A549 (cell line): ENCODE results near the gene PDE4C. TPM values are rescaled to one million over a fixed set of nuclear protein-coding genes. Genes with fewer than 3 reads are reported as not detected.

Experiments
- ATAC-seq, 2 experiments: fragments of 200-7000 bp in 1 of 2; fragments of >200 bp in 1 of 2; cut with Nextera tagmentation in 1 of 2; cut with Tn5 transposase in 1 of 2; 3 replicates each; pipeline versions ENCODE4 v1.8.0 to v1.9.1; 2018 to 2020; ENCODE audit warnings: mild to moderate bottlenecking in 1 of 2, moderate library complexity in 1 of 2
- CTCF ChIA-PET: fragments of 300-600 bp; sonication (Branson Sonifier 250); formaldehyde crosslinking; extraction: SDS; loops from one replicate; lab custom pipeline; 2021; ENCODE audit warnings: antibody characterized with exemption, inconsistent platforms; lab: Yijun Ruan, JAX
- POLR2A ChIA-PET: fragments of 350-600 bp; formaldehyde crosslinking; extraction: SDS; loops from one replicate; lab custom pipeline; 2021; ENCODE audit warnings: antibody characterized with exemption, inconsistent platforms; lab: Yijun Ruan, JAX
- DNase-seq, 2 experiments: peaks; one replicate each; pipeline versions ENCODE4 v3.0.0 to v3.0.0-alpha.2; 2011 to 2016; ENCODE audit warnings: low read depth in 1 of 2, low spot score in 1 of 2
- FAIRE-seq: peaks from 2 replicates; lab custom pipeline; 2011; peaks lifted over from hg19 to GRCh38; lab: Jason Lieb, UNC
- H3K27ac ChIP-seq, 2 experiments: fragments of >200 bp; sonication (Bioruptor Twin); formaldehyde crosslinking; 3 replicates each; pipeline ENCODE4 v1.5.1; 2016 to 2017
- H3K4me1 ChIP-seq: fragments of >200 bp; sonication (Bioruptor Twin); formaldehyde crosslinking; 3 replicates; pipeline ENCODE4 v1.6.1; 2016
- H3K4me2 ChIP-seq: fragments of >200 bp; sonication (Bioruptor Twin); formaldehyde crosslinking; 3 replicates; pipeline ENCODE4 v1.6.1; 2016
- H3K4me3 ChIP-seq: fragments of >200 bp; sonication (Bioruptor Twin); formaldehyde crosslinking; 3 replicates; pipeline ENCODE4 v1.5.1; 2016
- H3K9me3 ChIP-seq: fragments of >200 bp; sonication (Bioruptor Twin); formaldehyde crosslinking; 3 replicates; pipeline ENCODE4 v1.6.1; 2016
- BHLHE40 ChIP-seq: IDR thresholded peaks from 2 replicates; pipeline ENCODE4 v1.6.1; 2012; ENCODE audit warnings: low read depth, low read length, inconsistent platforms
- EHMT2 ChIP-seq: fragments of 200-600 bp; sonication (generic); IDR thresholded peaks from 2 replicates; pipeline ENCODE4 v1.6.1; 2016; ENCODE audit warnings: antibody characterized with exemption, low read depth, mild to moderate bottlenecking, moderate library complexity
- EP300 ChIP-seq, 2 experiments: fragments of >200 bp; sonication (Bioruptor Twin); formaldehyde crosslinking; IDR thresholded peaks; 2 replicates in 1 of 2; 3 replicates in 1 of 2; pipeline ENCODE4 v1.6.1; 2016 to 2017
- HDAC2 ChIP-seq: fragments of 200-600 bp; sonication (generic); IDR thresholded peaks from 2 replicates; pipeline ENCODE4 v1.6.1; 2016
- HOXA7 ChIP-seq: fragments of 250-450 bp; sonication (Bioruptor Pico); IDR thresholded peaks from 2 replicates; pipeline ENCODE4 v1.5.0; 2020; ENCODE audit warnings: mild to moderate bottlenecking, moderate library complexity
- JUN ChIP-seq, 2 experiments: fragments of >200 bp; sonication (Bioruptor Twin); formaldehyde crosslinking; IDR thresholded peaks; 2 replicates in 1 of 2; 3 replicates in 1 of 2; pipeline ENCODE4 v1.6.1; 2016 to 2017
- KDM5A ChIP-seq: fragments of 200-600 bp; sonication (generic); IDR thresholded peaks from 2 replicates; pipeline ENCODE4 v1.6.1; 2016; ENCODE audit warnings: antibody characterized with exemption, mild to moderate bottlenecking
- MAFK ChIP-seq: fragments of 450-650 bp; IDR thresholded peaks from 2 replicates; pipeline ENCODE4 v1.6.1; 2014; ENCODE audit not compliant: partially characterized antibody
- MYC ChIP-seq: IDR thresholded peaks from 2 replicates; pipeline ENCODE4 v1.6.1; 2012; ENCODE audit warnings: mild to moderate bottlenecking, inconsistent platforms, low read length, improper control_type of control experiment, borderline replicate concordance
- NR3C1 ChIP-seq: fragments of >200 bp; sonication (Bioruptor Twin); formaldehyde crosslinking; IDR thresholded peaks from 3 replicates; pipeline ENCODE4 v1.6.1; 2017
- POLR2A ChIP-seq: IDR thresholded peaks from 2 replicates; pipeline ENCODE4 v1.6.1; 2012; ENCODE audit warnings: mild to moderate bottlenecking, low read length
- RARB ChIP-seq: fragments of 250-450 bp; sonication (Bioruptor Pico); IDR thresholded peaks from 2 replicates; pipeline ENCODE4 v1.8.0; 2021; ENCODE audit warnings: mild to moderate bottlenecking, moderate library complexity
- TP53 ChIP-seq: fragments of 250-450 bp; sonication (Bioruptor Pico); IDR thresholded peaks from 2 replicates; pipeline ENCODE4 v1.5.0; 2021; ENCODE audit warnings: mild to moderate bottlenecking, moderate library complexity
- ZC3H11A ChIP-seq: fragments of 450-650 bp; IDR thresholded peaks from 2 replicates; pipeline ENCODE4 v1.6.1; 2014; ENCODE audit warnings: antibody characterized with exemption, mild to moderate bottlenecking
- ZSCAN20 ChIP-seq: fragments of 250-450 bp; sonication (Bioruptor Pico); IDR thresholded peaks from 2 replicates; pipeline ENCODE4 v1.8.0; 2022; ENCODE audit warnings: mild to moderate bottlenecking, moderate library complexity
- WGBS: methylation state at CpG from one replicate; pipeline ENCODE4 v1.1.6; 2017; ENCODE audit errors: missing lambda C conversion rate; 5-methylcytosine and 5-hydroxymethylcytosine counted together
- polyA plus RNA-seq, 4 experiments: library from polyadenylated mRNA; depleted of rRNA in 3 of 4; stranded (reverse); fragments of >200 nt; fragmentation: RNase III in 1 of 4; extraction: RNeasy Plus Mini Kit Qiagen cat#74134 plus additional on column Dnase treatment in 1 of 4; gene quantifications; 2 replicates in 3 of 4; 3 replicates in 1 of 4; pipeline ENCODE4 v1.2.3, GENCODE V29; 2011 to 2017
- TF ChIP-seq, protein P1 (sequence below): IDR thresholded peaks from 2 replicates; pipeline ENCODE4 v1.6.1; 2012
- TF ChIP-seq, protein P2 (sequence below): fragments of 150-350 bp; IDR thresholded peaks from 2 replicates; pipeline ENCODE4 v1.6.1; 2014; ENCODE audit warnings: low read depth, mild to moderate bottlenecking, low read length

PDE4C gene
- polyA plus RNA-seq, 2 of the 4 experiments (the other 2 are of a cell fraction) = 0.25 to 0.65 TPM

GRCh38 chr19:18220632-18221275 is 5.5 kb downstream of the PDE4C start (continued):
- TF ChIP-seq MYC (no peak), HOXA7 (no peak), RARB (CRISPR knock-in tag) (no peak), JUN (IDR thresholded peaks at IDR 0.05) (no peak), POLR2A (no peak), EP300 (IDR thresholded peaks at IDR 0.05) (no peak)
- TF ChIP-seq, protein P1, sequence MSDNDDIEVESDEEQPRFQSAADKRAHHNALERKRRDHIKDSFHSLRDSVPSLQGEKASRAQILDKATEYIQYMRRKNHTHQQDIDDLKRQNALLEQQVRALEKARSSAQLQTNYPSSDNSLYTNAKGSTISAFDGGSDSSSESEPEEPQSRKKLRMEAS = no peak

DNA sequence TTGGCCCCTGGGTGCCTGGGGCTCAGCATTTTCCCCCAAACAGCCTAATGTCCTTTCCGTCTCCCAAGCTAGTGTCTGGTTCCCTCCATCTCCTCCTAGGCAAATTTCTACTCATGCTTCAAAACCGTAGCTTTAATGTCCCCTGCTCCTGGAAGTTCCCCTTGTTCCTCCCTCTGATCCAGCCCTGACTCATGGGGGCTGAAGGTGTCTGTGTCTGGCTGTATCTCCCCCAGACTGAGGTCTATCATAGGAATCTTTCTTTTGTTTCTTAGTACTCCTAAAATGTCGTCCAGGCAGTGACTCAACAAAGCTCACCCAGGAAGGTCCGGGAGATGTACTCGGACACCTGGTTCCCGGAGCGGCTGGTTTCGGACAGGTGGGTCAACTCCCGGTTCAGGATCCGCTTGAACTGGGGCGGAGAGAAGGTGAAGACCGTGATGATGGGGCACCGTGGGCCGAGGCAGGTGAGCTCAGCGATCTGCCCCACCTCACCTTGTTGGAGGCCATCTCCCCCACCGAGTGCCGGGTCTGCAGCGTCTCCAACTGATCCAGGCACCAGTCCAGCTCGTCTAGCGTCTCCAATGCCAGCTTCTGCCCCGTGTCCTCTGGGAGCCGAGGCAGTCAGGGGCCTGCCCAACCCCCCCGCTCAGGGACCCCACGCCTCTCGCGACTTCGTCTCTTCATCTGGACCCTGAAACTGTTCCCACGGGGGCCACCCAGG is 6.2 kb downstream of the PDE4C start:
- POLR2A ChIA-PET = interaction anchor here (0.6 to 1.4 kb wide), 2 partner anchors 40 to 62 kb away, joined by 3 to 6 read pairs; partner anchors contain the start of gene JUND
- TF ChIP-seq MAFK (no peak), TP53 (CRISPR knock-in tag) (no peak), ZSCAN20 (CRISPR knock-in tag) (no peak), ZC3H11A (no peak)
- CTCF ChIA-PET = interaction anchor here (0.8 to 2.5 kb wide), 6 partner anchors 10 to 103 kb away, joined by 3 to 11 read pairs (median 5); partner anchors contain the start of gene LSM4
- Histone ChIP-seq H3K4me2 (no peak overlapping the region), H3K4me1 (peaks cover 5% of the 10 kb centered on the region; the same call in 2 of the 3 replicates), H3K27ac (no peak overlapping the region), H3K9me3 (no peaks in the 10 kb centered on the region), H3K4me3 (no peak overlapping the region)
- WGBS = 70% methylated on average over 27 of the region's 28 CpGs
- no peak for FAIRE-seq
- no peak for ATAC-seq
- DNase-seq = no peak

GRCh38 chr19:18218600-18218999 is 7.6 kb downstream of the PDE4C start:
- peaks cover 4% of the 10 kb centered on the region; the same call in 1 of the 3 replicates for H3K4me1 ChIP-seq
- ChIA-PET CTCF (interaction anchor here (0.9 to 2.5 kb wide), 6 partner anchors 8 to 101 kb away, joined by 3 to 11 read pairs (median 4); no protein-coding TSS in a partner anchor), POLR2A (no interaction called here)
- no peak for TF ChIP-seq NR3C1
- H3K4me2 ChIP-seq = no peak overlapping the region
- FAIRE-seq (no peak), DNase-seq (no peak), ATAC-seq (no peak)
- WGBS = 64% methylated on average over 3 of the region's 3 CpGs
- H3K9me3 ChIP-seq = no peaks in the 10 kb centered on the region
- no peak overlapping the region for H3K27ac ChIP-seq
- no peak overlapping the region for H3K4me3 ChIP-seq

DNA sequence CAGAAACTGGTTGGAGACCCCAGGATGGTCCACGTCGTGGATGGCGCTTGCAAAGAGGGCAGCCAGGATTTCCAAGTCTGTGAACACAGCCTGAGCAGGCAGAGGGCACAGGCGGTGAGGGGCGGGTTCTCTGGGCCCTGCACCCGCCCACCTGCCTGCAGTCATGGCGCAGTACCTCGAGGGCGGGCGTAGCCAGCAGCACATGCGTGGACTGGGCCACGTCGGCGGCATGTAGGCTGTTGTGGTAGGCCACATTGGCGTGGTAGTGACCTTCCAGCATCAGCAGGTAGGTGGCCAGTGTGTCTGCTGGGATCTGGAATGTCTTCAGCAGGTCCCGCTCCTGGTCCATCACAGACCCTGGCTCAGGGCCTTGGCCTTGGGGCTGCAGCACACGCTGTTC is 8.1 kb downstream of the PDE4C start:
- CTCF ChIA-PET = interaction anchor here (0.9 to 2.5 kb wide), 3 partner anchors 10 to 34 kb away, joined by 3 to 11 read pairs (median 4); no protein-coding TSS in a partner anchor

DNA sequence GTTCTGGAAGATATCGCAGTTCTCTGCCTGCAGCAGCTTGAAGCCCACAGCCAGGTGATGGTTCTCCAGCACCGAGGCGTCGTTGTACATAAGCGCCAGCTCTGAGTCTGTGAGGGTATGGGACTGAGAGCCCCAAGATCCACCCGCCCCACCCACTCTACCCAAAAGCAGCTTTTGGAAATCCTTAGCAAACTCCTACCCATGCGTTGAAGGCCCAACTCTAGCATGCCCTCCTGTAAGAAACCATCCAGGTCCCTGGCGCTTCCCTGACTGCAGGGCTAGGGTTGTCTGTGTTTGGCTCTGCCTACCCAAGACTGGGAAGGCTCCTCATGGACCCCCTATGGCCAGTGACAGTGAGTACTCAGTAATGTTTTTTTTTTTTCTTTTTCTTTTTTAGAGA is 9.4 kb downstream of the PDE4C start:
- FAIRE-seq (no peak), DNase-seq (no peak), ATAC-seq (no peak)
- CTCF ChIA-PET = interaction anchor here (1.2 kb wide), 1 partner anchor 35 kb away, joined by 3 read pairs; no protein-coding TSS in a partner anchor
- POLR2A ChIA-PET = no interaction called here
- Histone ChIP-seq H3K4me3 (no peak overlapping the region), H3K27ac (no peak overlapping the region), H3K4me1 (peaks cover 4% of the 10 kb centered on the region; the same call in 1 of the 3 replicates), H3K9me3 (no peaks in the 10 kb centered on the region), H3K4me2 (no peak overlapping the region)
- WGBS = 93% methylated on average over 8 of the region's 8 CpGs
- TF ChIP-seq, protein P2, sequence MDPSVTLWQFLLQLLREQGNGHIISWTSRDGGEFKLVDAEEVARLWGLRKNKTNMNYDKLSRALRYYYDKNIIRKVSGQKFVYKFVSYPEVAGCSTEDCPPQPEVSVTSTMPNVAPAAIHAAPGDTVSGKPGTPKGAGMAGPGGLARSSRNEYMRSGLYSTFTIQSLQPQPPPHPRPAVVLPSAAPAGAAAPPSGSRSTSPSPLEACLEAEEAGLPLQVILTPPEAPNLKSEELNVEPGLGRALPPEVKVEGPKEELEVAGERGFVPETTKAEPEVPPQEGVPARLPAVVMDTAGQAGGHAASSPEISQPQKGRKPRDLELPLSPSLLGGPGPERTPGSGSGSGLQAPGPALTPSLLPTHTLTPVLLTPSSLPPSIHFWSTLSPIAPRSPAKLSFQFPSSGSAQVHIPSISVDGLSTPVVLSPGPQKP = no peak
- no peak for TF ChIP-seq EHMT2
- TF ChIP-seq KDM5A = no peak
- TF ChIP-seq BHLHE40 = no peak

More for the DNA sequence above, 8.1 kb downstream of the PDE4C start:
- ATAC-seq (no peak), FAIRE-seq (no peak), DNase-seq (no peak)
- H3K9me3 ChIP-seq = no peaks in the 10 kb centered on the region
- WGBS = 81% methylated on average over 11 of the region's 17 CpGs
- no peak overlapping the region for H3K27ac ChIP-seq
- POLR2A ChIA-PET = no interaction called here
- no peak overlapping the region for H3K4me3 ChIP-seq
- TF ChIP-seq HDAC2 = no peak
- H3K4me2 ChIP-seq = no peak overlapping the region
- H3K4me1 ChIP-seq = peaks cover 4% of the 10 kb centered on the region; the same call in 1 of the 3 replicates
